PC-9 (cell line): ENCODE data around the gene AMPD2. TPM values are rescaled to one million over a fixed set of nuclear protein-coding genes. Genes with fewer than 3 reads are reported as not detected.

Experiments used
- BruUV-seq: library from RNA; stranded (reverse); fragments of 400-500 nt; replicated peaks from 2 replicates; lab custom pipeline; 2021; lab: Mats Ljungman, UMichigan
- CTCF ChIA-PET: fragments of 300-600 bp; sonication (Branson Sonifier 250); formaldehyde crosslinking; loops from one replicate; lab custom pipeline; 2022; ENCODE audit warnings: antibody characterized with exemption; lab: Charles Lee
- POLR2A ChIA-PET: fragments of 300-600 bp; sonication (Branson Sonifier 250); formaldehyde crosslinking; loops from one replicate; lab custom pipeline; 2022; ENCODE audit warnings: antibody characterized with exemption; ENCODE audit not compliant: unreplicated experiment; lab: Charles Lee
- DNase-seq, 2 experiments: peaks; one replicate each; pipeline versions ENCODE4 v3.0.0 to v3.0.0-alpha.2; 2015 to 2022; ENCODE audit warnings: mixed read lengths in 1 of 2
- H2AFZ ChIP-seq: fragments of 200-600 bp; sonication (generic); 2 replicates; pipeline ENCODE4 v1.8.1; 2017; ENCODE audit warnings: antibody characterized with exemption
- H3F3A ChIP-seq: fragments of 200-600 bp; sonication (generic); 2 replicates; pipeline ENCODE4 v1.8.1; 2017; ENCODE audit warnings: antibody characterized with exemption, mild to moderate bottlenecking, low read depth; ENCODE audit not compliant: insufficient read depth
- H3K27ac ChIP-seq: fragments of 200-600 bp; sonication (generic); 2 replicates; pipeline ENCODE4 v1.6.1; 2016; ENCODE audit warnings: mixed run types
- H3K27me3 ChIP-seq: fragments of 200-600 bp; sonication (generic); 2 replicates; pipeline ENCODE4 v1.6.1; 2016; ENCODE audit warnings: low read depth, mixed run types; ENCODE audit not compliant: insufficient read depth
- H3K36me3 ChIP-seq: fragments of 200-600 bp; sonication (generic); 2 replicates; pipeline ENCODE4 v1.6.1; 2016; ENCODE audit warnings: low read depth, mixed run types
- H3K4me1 ChIP-seq: fragments of 200-600 bp; sonication (generic); replicated peaks from 2 replicates; pipeline ENCODE4 v1.6.1; 2016; ENCODE audit warnings: mixed run types; ENCODE audit not compliant: insufficient read depth
- H3K4me2 ChIP-seq: fragments of 200-600 bp; sonication (generic); 2 replicates; pipeline ENCODE4 v1.6.1; 2017; ENCODE audit warnings: mixed run types
- H3K4me3 ChIP-seq: fragments of 200-600 bp; sonication (generic); 2 replicates; pipeline ENCODE4 v1.6.1; 2016; ENCODE audit warnings: mixed run types
- H3K79me2 ChIP-seq: fragments of 200-600 bp; sonication (generic); 2 replicates; pipeline ENCODE4 v1.6.1; 2017; ENCODE audit warnings: low read depth, mixed run types
- H3K9me2 ChIP-seq: fragments of 200-600 bp; sonication (generic); 2 replicates; pipeline ENCODE4 v1.8.1; 2017; ENCODE audit warnings: mild to moderate bottlenecking; ENCODE audit not compliant: insufficient read depth
- H3K9me3 ChIP-seq: fragments of 200-600 bp; sonication (generic); 2 replicates; pipeline ENCODE4 v1.8.1; 2016; ENCODE audit warnings: low read depth; ENCODE audit not compliant: insufficient read depth
- H4K20me1 ChIP-seq: fragments of 200-600 bp; sonication (generic); 2 replicates; pipeline ENCODE4 v1.8.1; 2017; ENCODE audit not compliant: insufficient read depth
- EZH2 ChIP-seq: fragments of 200-600 bp; sonication (generic); IDR thresholded peaks from 2 replicates; pipeline ENCODE4 v1.8.0; 2017; ENCODE audit warnings: antibody characterized with exemption, low read depth
- intact Hi-C: fragments of 100-400 bp; cut with micrococcal nuclease; formaldehyde crosslinking; loops from one replicate; pipeline ENCODE4 v1.10.0; 2022; ENCODE audit not compliant: unreplicated experiment
- total RNA-seq: library from RNA; stranded (reverse); gene quantifications from 2 replicates; pipeline ENCODE4 v1.2.3, GENCODE V29; 2021
- TF ChIP-seq, protein P1 (sequence below): fragments of 200-600 bp; sonication (generic); conservative IDR thresholded peaks from 2 replicates; pipeline ENCODE4 v1.6.1; 2017; ENCODE audit warnings: mixed run types, antibody characterized with exemption, mild to moderate bottlenecking, moderate library complexity

AMPD2 gene
- total RNA-seq, 1 experiment from 2014 or later = 66.7 TPM

DNA sequence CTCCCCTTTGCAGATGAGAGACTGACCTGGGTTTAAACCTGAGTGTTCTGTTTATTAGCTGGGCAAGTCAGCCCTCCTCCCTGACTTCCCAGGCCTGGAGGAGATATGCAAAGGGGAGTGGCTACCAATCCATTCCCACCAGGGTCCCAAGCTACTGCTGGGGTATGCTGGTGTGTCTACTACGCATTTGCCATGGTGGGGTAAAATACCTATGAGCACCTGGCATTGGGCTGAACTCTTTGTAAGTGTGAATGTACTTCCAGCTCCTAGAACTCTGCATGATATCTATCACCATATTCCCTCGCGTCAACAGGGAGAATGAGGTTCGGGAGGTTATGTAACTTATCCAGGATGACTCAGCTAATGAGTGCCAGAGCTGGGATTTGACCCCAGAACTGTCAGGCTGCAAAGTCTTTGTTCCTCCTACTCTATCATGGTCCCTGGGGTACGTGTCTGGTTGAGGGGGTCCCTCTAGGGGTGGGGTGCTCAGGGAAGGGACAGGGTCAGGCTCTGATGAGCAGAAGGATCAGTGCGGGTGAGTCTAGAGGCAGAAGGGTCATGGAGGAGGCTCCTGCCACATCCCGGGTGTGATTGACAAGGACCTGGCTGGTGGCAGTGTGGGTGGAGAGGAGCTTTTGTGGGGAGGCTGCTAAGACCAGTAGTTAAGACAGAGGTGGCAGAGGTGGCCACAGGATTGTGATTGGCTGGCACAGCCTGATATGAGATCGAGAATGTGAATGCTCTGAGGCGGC is 16.7 kb downstream of the AMPD2 start:
- ChIA-PET POLR2A (interaction anchor here (0.5 to 1.0 kb wide), 5 partner anchors 88 to 462 kb away, joined by 3 to 5 read pairs (median 3); partner anchors contain the start of gene GNAI3), CTCF (interaction anchor here (0.6 to 2.5 kb wide), 9 partner anchors 15 to 348 kb away, joined by 3 to 12 read pairs (median 5); partner anchors contain the start of genes AHCYL1 and GNAI3)
- Histone ChIP-seq H3K79me2 (no peaks in the 10 kb centered on the region), H4K20me1 (no peaks in the 10 kb centered on the region), H3K4me3 (no peak overlapping the region), H3K9me3 (no peaks in the 10 kb centered on the region), H3K36me3 (no peaks in the 10 kb centered on the region; the same call in 1 of the 2 replicates), H3K4me1 (peaks cover 18% of the 10 kb centered on the region), H2AFZ (peak overlapping the region; percentile 35), H3K4me2 (peak overlapping the region; percentile 49), H3K27me3 (no peaks in the 10 kb centered on the region), H3K27ac (peak overlapping the region; percentile 52), H3F3A (peaks cover 18% of the 10 kb centered on the region; the same call in 1 of the 2 replicates), H3K9me2 (no peaks in the 10 kb centered on the region)
- no peak for TF ChIP-seq EZH2
- TF ChIP-seq, protein P1, sequence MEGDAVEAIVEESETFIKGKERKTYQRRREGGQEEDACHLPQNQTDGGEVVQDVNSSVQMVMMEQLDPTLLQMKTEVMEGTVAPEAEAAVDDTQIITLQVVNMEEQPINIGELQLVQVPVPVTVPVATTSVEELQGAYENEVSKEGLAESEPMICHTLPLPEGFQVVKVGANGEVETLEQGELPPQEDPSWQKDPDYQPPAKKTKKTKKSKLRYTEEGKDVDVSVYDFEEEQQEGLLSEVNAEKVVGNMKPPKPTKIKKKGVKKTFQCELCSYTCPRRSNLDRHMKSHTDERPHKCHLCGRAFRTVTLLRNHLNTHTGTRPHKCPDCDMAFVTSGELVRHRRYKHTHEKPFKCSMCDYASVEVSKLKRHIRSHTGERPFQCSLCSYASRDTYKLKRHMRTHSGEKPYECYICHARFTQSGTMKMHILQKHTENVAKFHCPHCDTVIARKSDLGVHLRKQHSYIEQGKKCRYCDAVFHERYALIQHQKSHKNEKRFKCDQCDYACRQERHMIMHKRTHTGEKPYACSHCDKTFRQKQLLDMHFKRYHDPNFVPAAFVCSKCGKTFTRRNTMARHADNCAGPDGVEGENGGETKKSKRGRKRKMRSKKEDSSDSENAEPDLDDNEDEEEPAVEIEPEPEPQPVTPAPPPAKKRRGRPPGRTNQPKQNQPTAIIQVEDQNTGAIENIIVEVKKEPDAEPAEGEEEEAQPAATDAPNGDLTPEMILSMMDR = no peak
- peak; percentile 63 to 70 for DNase-seq
- intact Hi-C loops = loop anchor here (1.0 kb wide), 2 partner anchors 90 to 348 kb away; partner anchors contain the start of gene AHCYL1
- BruUV-seq = TSS peak; percentile 33

DNA sequence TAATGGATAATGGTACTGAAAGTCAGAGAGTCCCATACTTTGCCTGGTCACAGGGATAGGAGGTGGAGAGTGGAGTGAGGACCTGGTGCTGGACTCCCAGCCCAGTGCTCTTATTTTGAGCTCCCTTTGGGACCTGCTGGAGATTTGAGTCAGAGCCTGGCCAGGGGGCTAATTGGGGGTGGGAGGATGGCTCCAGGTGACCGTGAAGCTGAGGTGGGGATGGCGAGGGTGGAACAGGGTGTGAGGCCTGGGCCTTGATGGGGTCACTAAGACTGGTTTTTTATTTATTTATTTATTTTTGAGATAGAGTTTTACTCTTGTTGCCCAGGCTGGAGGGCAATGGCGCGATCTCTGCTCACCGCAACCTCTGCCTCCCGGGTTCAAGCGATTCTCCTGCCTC is 17.8 kb downstream of the AMPD2 start:
- no peak overlapping the region for H3K27ac ChIP-seq
- no TSS peak for BruUV-seq
- no peaks in the 10 kb centered on the region for H3K27me3 ChIP-seq
- TF ChIP-seq, protein P1 = no peak
- TF ChIP-seq EZH2 = no peak
- intact Hi-C loops = no loop called here
- no peak overlapping the region for H3K4me3 ChIP-seq
- H3K4me1 ChIP-seq = peaks cover 18% of the 10 kb centered on the region
- ChIA-PET POLR2A (interaction anchor here (0.6 kb wide), 2 partner anchors 96 to 168 kb away, joined by 5 to 8 read pairs; no protein-coding TSS in a partner anchor), CTCF (interaction anchor here (1.0 to 2.5 kb wide), 6 partner anchors 14 to 346 kb away, joined by 4 to 7 read pairs (median 5); partner anchors contain the start of gene GNAI3)
- no peaks in the 10 kb centered on the region for H3K36me3 ChIP-seq
- no peak overlapping the region for H2AFZ ChIP-seq
- H4K20me1 ChIP-seq = no peaks in the 10 kb centered on the region
- no peak overlapping the region for H3K4me2 ChIP-seq
- H3K9me3 ChIP-seq = no peaks in the 10 kb centered on the region
- H3K9me2 ChIP-seq = no peaks in the 10 kb centered on the region
- peaks cover 18% of the 10 kb centered on the region; the same call in 1 of the 2 replicates for H3F3A ChIP-seq
- no peaks in the 10 kb centered on the region for H3K79me2 ChIP-seq
- DNase-seq = no peak

- CTCF ChIA-PET = interaction anchor here (2.1 to 3.9 kb wide), 4 partner anchors 12 to 345 kb away, joined by 20 to 48 read pairs (median 22); partner anchors contain the start of gene AHCYL1
- H3K36me3 ChIP-seq = no peaks in the 10 kb centered on the region
- H3K4me1 ChIP-seq = peaks cover 28% of the 10 kb centered on the region
- TF ChIP-seq, protein P1 = no peak
- TF ChIP-seq EZH2 = no peak
- no peak overlapping the region for H2AFZ ChIP-seq
- no peak overlapping the region for H3K4me3 ChIP-seq
- no peaks in the 10 kb centered on the region for H3K9me2 ChIP-seq
- no peaks in the 10 kb centered on the region for H3K9me3 ChIP-seq
- H3K27me3 ChIP-seq = no peaks in the 10 kb centered on the region
- H3K27ac ChIP-seq = no peak overlapping the region
- H3K79me2 ChIP-seq = no peaks in the 10 kb centered on the region
- POLR2A ChIA-PET = no interaction called here
- H3K4me2 ChIP-seq = no peak overlapping the region
- peaks cover 13% of the 10 kb centered on the region; the same call in 1 of the 2 replicates for H3F3A ChIP-seq
- peak in 1 of 2 experiments; percentile 9 for DNase-seq
- intact Hi-C loops = no loop called here
- no peaks in the 10 kb centered on the region for H4K20me1 ChIP-seq
- BruUV-seq = no TSS peak
Measured at GRCh38 chr1:109639063-109639840, 19.6 kb downstream of the AMPD2 start.
